Mammary epithelial cell (primary cell): ENCODE measurements around the gene RPA1.

Experiments
- CTCF ChIP-seq, 2 donors: IDR thresholded peaks in 1 of 2; conservative IDR thresholded peaks in 1 of 2; 2 replicates each; pipeline ENCODE4 v1.5.1; 2011 to 2012; ENCODE audit warnings: inconsistent platforms in 2 of 2, low read length in 2 of 2, mild to moderate bottlenecking in 2 of 2, control low read depth in 1 of 2, low read depth in 1 of 2; ENCODE audit not compliant: insufficient read depth in 1 of 2; ENCODE audit errors: extremely low read depth in 1 of 2
- EZH2 ChIP-seq: IDR thresholded peaks from 2 replicates; pipeline ENCODE4 v1.6.1; 2012; ENCODE audit warnings: low read length, inconsistent platforms, borderline replicate concordance

GRCh38 chr17:1808644-1809043 is 21.2 kb upstream of the RPA1 start:
- TF ChIP-seq CTCF (conservative IDR thresholded peaks at IDR 0.05 in 1 of 2, IDR thresholded peaks at IDR 0.05 in 1 of 2; ENCODE audit: extremely low read depth in 1 of 2, insufficient read depth in 1 of 2, low read depth in 1 of 2, low read length in 2 of 2) (no peak), EZH2 (no peak)
